Stimulated activated CD4-positive, alpha-beta T cell treated with anti-CD3 and anti-CD28 coated beads, TNF-alpha, amount 100 ng/mL, for 1 hour (primary cell): Measurements from ENCODE around the gene STK10.

Source experiments
- DNase-seq, 3 donors: peaks; one replicate each; pipeline ENCODE4 v3.0.0-alpha.2; 2020; ENCODE audit warnings: low read depth in 3 of 3, low spot score in 1 of 3

Gene STK10

DNA sequence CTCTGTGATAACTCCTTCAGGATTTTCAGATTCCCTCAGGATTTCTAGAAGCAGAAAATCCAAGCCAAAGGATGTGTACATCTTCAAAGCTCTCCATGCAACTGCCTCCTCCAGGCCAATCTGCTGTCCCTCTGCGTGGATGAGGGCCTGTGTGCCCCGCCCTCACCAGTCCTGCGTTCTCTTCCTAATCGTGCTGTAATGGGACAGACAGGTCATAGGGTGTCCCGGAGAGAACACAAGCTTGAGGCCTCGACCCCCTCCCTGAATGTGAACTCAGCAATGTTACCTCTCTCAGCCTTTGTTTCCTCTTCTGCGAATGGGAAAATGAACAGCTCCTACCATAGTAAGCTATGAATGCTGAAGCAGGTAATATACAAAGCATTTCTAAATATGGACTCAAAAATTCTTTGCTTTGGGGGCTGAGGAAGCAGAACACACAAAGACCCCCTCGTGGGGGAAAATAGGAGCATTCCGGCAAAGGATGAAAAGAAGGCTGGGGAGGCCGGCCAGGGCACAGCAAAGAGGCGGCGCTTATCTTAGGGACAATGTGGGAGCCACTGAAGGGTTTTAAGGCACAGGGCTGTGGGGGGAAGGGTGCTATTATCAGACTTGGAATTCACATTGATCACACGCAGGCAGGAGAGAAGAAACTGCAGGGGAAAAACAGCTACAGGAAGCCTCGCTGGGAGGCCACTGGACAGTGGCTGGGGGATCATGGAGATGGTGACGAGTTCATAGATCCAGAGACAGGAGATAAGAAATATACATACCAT, 124.4 kb downstream of the STK10 start:
- DNase-seq = no peak

GRCh38 chr5:172059661-172060100, 128.3 kb downstream of the STK10 start:
- DNase-seq = no peak

DNA sequence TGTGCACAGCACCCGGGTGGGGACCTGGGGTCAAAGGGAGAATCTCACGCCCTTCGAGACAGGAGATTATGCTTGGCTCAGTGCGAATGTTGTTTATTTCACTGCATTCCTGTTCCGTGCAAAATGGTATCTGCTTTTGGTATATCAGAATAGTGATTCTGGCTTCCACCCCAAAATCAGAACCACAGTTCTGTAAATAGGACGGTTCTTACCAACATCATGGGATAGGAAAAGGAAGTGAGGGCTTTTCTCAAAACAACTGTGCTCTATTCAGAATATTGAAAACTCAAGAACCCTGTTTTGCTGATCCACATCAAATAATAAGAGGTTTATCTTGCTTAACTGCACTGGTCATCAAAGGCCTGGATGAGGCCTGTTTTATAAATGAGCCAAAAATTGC, 129.9 kb downstream of the STK10 start:
- no peak for DNase-seq

GRCh38 chr5:172055996-172056395, 132.0 kb downstream of the STK10 start:
- no peak for DNase-seq

DNA sequence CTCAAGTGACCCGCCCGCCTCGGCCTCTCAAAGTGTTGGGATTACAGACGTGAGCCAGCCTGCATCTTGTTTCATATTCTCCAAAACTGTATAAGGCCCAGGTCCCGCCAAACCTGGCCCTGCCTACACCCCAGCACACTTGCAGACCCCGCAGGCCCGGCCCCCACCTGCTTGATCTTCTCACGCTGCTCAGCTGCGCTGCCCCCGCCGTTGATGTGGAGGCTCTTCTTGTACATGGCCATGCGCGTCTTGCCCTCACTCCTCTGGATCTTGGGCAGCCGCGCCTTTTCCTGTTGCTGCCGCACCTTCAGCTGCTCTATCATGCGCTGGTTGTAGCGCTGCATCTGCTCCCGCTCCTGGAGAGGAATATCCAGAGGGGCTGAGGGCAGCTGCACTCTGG, 132.6 kb downstream of the STK10 start:
- DNase-seq = no peak

DNA sequence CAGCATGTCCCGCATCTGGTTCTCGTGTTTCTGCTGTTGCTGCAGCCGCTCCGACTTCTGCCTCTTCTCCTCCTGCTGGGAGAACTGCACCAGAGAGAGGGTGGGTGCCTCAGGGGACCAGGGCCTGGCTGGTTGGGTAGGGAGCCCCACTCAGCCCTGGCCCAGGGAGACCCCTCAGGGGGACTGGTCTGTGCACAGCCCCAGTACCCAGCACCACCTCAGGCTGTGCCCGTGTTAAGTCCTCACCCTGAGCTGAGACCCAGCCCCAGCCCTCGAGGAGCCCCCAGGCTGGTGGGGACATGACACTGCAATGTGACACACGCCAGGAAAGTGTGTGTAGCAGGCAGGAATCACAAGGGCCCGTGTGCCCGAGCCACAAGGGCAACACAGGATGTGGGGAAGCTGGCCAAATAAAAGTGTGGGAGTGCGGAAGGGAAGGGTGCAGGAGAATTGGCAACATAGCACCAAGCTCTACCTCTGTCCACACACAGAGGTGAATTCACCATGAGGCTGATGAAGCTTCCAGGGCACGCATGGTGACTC, 133.3 kb downstream of the STK10 start:
- no peak for DNase-seq

DNA sequence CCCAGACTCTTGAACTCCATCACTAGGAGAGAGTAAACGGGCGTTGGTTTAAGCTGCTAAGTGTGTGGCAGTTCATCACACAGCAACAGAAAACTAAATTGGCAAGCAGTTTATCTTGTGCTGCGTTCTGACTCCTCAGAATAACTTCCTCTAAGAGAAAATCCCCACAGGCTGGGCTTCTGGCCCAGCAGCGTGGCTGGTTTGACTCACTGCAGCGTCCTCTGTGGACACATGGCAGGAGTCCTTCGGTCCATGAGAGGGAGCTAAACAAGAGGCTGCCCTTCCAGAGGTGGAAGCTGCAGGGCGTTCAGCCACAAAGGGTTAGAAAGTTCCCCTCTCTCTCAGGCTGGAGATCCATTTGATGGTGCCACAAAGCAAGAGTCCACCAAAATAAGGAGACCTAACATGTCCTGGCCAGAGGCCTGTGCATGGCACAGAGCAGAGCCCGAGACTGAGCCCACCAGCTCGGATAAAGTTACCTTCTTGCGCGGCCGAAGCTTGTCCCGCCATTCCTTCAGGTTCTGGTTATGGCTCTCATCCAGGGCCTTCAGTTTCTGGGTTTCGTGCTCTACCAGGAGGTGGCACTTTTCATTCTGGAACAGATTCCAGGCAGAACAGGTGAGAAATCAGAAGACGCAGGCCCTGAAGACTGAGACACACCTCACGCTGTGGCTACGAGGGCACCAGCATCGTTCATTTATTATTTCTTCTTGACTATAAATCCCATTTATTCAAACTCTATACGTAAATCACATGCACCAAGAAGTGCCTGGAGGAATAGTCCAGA, 135.4 kb downstream of the STK10 start:
- no peak for DNase-seq

GRCh38 chr5:172051643-172052339, 136.2 kb downstream of the STK10 start:
- DNase-seq = no peak

GRCh38 chr5:172050080-172050479, 137.9 kb downstream of the STK10 start:
- DNase-seq = no peak

DNA sequence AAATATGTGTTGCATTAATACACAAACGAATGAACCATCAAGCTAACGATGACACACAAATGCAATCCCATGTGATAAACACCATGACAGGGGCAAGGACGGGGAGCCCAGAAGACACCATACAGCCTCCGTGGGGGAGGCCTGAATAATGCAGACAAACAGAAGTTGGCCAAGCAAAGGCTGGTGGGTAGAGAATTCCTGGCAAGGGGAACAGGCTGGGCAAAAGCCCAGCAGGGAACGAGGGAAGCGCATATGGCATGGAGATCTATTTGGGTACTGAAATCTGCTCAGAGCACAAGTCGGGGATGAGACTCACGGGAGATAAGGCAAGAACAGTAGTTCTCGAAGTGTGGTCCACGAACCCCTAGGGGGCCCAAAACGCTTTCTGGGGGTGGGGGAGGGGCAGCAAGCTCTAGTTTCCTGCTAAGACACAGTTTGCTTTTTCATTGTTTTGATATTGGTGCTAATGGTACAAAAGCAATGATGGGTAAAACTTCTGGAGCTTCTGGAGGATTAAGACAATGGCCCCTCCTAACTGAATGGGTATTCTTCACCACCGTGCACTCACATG, 138.7 kb downstream of the STK10 start:
- DNase-seq = no peak

GRCh38 chr5:172048539-172049101, 139.4 kb downstream of the STK10 start:
- no peak for DNase-seq

DNA sequence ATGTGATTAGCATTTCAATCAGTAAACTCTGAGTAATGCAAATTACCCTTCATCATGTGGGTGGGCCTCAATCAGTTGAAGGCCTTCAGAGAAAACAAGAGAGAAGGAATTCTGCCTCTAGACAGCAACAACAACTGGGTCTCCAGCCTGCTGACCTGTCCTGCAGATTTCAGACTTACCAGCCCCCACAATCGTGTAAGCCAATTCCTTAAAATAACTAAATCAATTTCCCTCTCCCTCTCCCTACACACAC, 139.9 kb downstream of the STK10 start:
- no peak for DNase-seq

- DNase-seq = no peak
Observed at GRCh38 chr5:172046593-172046992, 141.4 kb downstream of the STK10 start.

DNA sequence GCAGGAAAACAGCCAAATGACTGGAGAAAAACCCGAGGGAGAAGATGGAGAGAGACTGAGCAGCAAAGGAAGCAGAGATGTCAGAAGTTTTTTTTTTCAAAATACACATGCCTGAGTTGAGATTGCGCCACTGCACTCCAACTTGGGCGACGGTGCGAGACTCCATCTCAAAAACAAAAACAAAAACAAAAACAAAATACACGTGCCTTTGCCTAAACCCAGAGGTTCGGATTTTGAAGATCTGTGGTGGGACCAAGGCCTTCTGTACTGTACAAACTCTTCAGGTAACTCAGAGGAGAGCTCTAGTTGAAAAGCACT, 142.8 kb downstream of the STK10 start:
- no peak for DNase-seq

DNA sequence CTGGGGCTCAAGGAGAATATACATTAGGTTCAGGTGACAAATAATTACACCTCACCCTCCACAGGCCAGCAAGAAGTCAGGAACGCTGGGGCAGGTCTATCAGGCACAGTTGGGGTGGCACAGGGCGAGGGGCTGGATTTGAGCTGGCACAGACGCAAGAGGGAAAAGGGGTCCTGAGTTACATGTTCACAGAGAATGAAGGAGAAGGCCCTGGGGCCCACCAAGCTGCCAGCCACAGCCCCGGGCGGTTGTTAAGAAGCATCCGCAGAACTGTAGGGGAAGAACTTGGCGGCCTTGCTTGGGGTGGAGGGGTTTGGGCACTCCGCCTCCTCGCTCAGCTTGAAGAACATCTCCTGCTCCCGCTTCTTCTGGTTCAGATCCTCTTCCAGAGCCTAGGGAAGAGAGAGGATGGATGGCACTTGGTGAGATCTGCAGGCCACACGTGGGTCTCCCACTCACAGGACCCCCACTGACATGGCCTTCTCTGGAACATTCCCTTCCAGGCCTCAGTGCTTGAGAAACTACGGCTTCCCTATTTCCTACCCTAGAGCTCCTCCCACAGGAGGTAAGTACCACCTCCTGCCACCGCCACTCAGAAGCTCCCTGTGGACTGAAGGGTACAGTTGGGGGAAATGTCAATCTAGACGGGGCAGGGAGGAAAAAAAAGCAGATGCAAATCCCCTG, 143.3 kb downstream of the STK10 start:
- DNase-seq = no peak

GRCh38 chr5:172043865-172044264, 144.2 kb downstream of the STK10 start:
- no peak for DNase-seq

DNA sequence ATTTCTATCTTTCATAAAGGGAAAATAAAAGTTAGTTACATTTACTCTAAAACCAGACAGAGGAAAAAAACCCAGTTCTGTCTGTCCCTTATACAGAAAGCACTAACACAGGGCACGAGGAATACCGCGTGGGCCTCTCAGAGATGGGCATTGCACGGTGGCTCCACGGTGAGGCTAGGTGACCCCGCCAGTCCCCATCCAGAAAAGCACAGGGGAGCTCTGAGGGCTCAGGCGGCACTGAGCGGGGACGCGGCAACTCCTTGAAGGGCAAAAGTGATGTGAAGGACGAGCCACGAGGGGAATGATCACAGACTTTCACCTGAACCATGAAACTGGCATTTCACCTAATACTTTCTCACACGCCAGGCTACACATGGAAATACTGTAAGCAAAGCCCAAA, 145.8 kb downstream of the STK10 start:
- no peak for DNase-seq

DNA sequence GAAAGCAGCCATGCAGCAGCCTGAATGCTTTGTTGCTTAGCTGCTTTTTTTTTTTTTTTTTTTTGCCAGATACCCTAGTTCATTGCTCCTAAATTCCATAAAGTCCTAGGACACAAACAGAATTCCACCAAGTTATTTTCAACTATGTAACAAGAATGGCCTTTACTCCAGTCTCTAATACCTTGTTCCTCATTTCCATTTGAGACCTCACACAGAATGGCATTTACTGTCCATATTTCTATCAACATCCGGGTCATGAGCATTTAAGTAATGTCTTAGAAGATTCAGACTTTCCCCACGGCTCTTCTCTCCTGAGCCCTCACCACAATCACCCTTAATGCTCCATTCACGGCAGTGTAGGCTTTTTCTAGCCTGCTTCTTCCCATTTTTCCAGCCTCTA, 149.9 kb downstream of the STK10 start:
- no peak for DNase-seq

GRCh38 chr5:172035049-172035448, 153.0 kb downstream of the STK10 start:
- no peak for DNase-seq

- DNase-seq = no peak
Observed at GRCh38 chr5:172031894-172032461, 156.0 kb downstream of the STK10 start.

GRCh38 chr5:172029876-172030275, 158.1 kb downstream of the STK10 start:
- no peak for DNase-seq
